Measurements from ENCODE around the gene TBC1D14.

The TBC1D14 gene

GRCh38 chr4:6943885-6944225, 34.2 kb downstream of the TBC1D14 start:
- TF ChIP-seq TAF1 (IDR thresholded peaks at IDR 0.05; ENCODE audit: low read depth, low read length) (no peak), POLR2A (IDR thresholded peaks at IDR 0.05; ENCODE audit: low read depth, low read length) (no peak), SPI1 (IDR thresholded peaks at IDR 0.05; ENCODE audit: low read depth, low read length) (no peak), PAX5 (IDR thresholded peaks at IDR 0.05; ENCODE audit: insufficient read depth, low read length, severe bottlenecking) (no peak)
- FAIRE-seq, result no peak
- DNase-seq (ENCODE audit: insufficient read length, low spot score), result no peak

- no peak for TF ChIP-seq PAX5 (IDR thresholded peaks at IDR 0.05; ENCODE audit: insufficient read depth, low read length, severe bottlenecking)
- no peak for TF ChIP-seq POU2F2 (IDR thresholded peaks at IDR 0.05; ENCODE audit: low read depth, low read length)
- TF ChIP-seq SPI1 (IDR thresholded peaks at IDR 0.05; ENCODE audit: low read depth, low read length), result no peak
- no peak for TF ChIP-seq POLR2A (IDR thresholded peaks at IDR 0.05; ENCODE audit: low read depth, low read length)
- no peak for TF ChIP-seq TAF1 (IDR thresholded peaks at IDR 0.05; ENCODE audit: low read depth, low read length)
- TF ChIP-seq POLR2AphosphoS5 (IDR thresholded peaks at IDR 0.05; ENCODE audit: low read depth, low read length), result no peak
- DNase-seq (ENCODE audit: insufficient read length, low spot score), result no peak
- no peak for FAIRE-seq
These were observed 34.9 kb downstream of the TBC1D14 start for GRCh38 chr4:6944301-6945051.

GRCh38 chr4:6945052-6945409, 35.4 kb downstream of the TBC1D14 start:
- FAIRE-seq (no peak), DNase-seq (ENCODE audit: insufficient read length, low spot score) (no peak)
- no peak for TF ChIP-seq POLR2AphosphoS5 (IDR thresholded peaks at IDR 0.05; ENCODE audit: low read depth, low read length)
- TF ChIP-seq POLR2A (IDR thresholded peaks at IDR 0.05; ENCODE audit: low read depth, low read length), result no peak
- TF ChIP-seq POU2F2 (IDR thresholded peaks at IDR 0.05; ENCODE audit: low read depth, low read length), result no peak
- no peak for TF ChIP-seq SPI1 (IDR thresholded peaks at IDR 0.05; ENCODE audit: low read depth, low read length)
- no peak for TF ChIP-seq PAX5 (IDR thresholded peaks at IDR 0.05; ENCODE audit: insufficient read depth, low read length, severe bottlenecking)
- no peak for TF ChIP-seq TAF1 (IDR thresholded peaks at IDR 0.05; ENCODE audit: low read depth, low read length)

DNA sequence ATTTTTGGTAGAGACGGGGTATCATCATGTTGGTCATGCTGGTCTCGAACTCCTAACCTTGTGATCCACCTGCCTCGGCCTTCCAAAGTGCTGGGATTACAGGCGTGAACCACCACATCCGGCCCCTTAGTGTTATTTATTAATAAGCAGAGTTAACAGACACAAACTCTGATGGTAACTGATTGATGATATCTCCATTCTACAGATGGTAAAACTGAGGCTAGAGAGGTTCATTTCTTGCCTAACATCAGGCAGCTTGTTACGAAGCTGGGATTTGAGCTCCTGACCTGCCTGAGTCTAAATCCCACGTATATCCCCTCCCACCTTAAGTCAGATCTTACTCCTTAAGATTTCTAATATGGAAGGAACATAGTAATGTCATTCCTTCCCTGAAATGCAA, 36.9 kb downstream of the TBC1D14 start:
- DNase-seq (ENCODE audit: insufficient read length, low spot score) (no peak), FAIRE-seq (no peak)
- no peak for TF ChIP-seq SPI1 (IDR thresholded peaks at IDR 0.05; ENCODE audit: low read depth, low read length)
- no peak for TF ChIP-seq TAF1 (IDR thresholded peaks at IDR 0.05; ENCODE audit: low read depth, low read length)
- TF ChIP-seq PAX5 (IDR thresholded peaks at IDR 0.05; ENCODE audit: insufficient read depth, low read length, severe bottlenecking), result no peak
- TF ChIP-seq POLR2AphosphoS5 (IDR thresholded peaks at IDR 0.05; ENCODE audit: low read depth, low read length), result no peak
- TF ChIP-seq POLR2A (IDR thresholded peaks at IDR 0.05; ENCODE audit: low read depth, low read length), result no peak

- FAIRE-seq (no peak), DNase-seq (ENCODE audit: insufficient read length, low spot score) (no peak)
- no peak for TF ChIP-seq PAX5 (IDR thresholded peaks at IDR 0.05; ENCODE audit: insufficient read depth, low read length, severe bottlenecking)
- TF ChIP-seq SPI1 (IDR thresholded peaks at IDR 0.05; ENCODE audit: low read depth, low read length), result no peak
- no peak for TF ChIP-seq POLR2A (IDR thresholded peaks at IDR 0.05; ENCODE audit: low read depth, low read length)
- no peak for TF ChIP-seq TAF1 (IDR thresholded peaks at IDR 0.05; ENCODE audit: low read depth, low read length)
- TF ChIP-seq POU2F2 (IDR thresholded peaks at IDR 0.05; ENCODE audit: low read depth, low read length), result no peak
- TF ChIP-seq POLR2AphosphoS5 (IDR thresholded peaks at IDR 0.05; ENCODE audit: low read depth, low read length), result no peak
These were observed 38.5 kb downstream of the TBC1D14 start for GRCh38 chr4:6948134-6948460.

- no peak for TF ChIP-seq POU2F2 (IDR thresholded peaks at IDR 0.05; ENCODE audit: low read depth, low read length)
- no peak for TF ChIP-seq PAX5 (IDR thresholded peaks at IDR 0.05; ENCODE audit: insufficient read depth, low read length, severe bottlenecking)
- no peak for TF ChIP-seq POLR2AphosphoS5 (IDR thresholded peaks at IDR 0.05; ENCODE audit: low read depth, low read length)
- TF ChIP-seq SPI1 (IDR thresholded peaks at IDR 0.05; ENCODE audit: low read depth, low read length), result no peak
- TF ChIP-seq POLR2A (IDR thresholded peaks at IDR 0.05; ENCODE audit: low read depth, low read length), result no peak
- no peak for TF ChIP-seq TAF1 (IDR thresholded peaks at IDR 0.05; ENCODE audit: low read depth, low read length)
- DNase-seq (ENCODE audit: insufficient read length, low spot score) (no peak), FAIRE-seq (no peak)
These were observed 42.3 kb downstream of the TBC1D14 start for GRCh38 chr4:6951880-6952381.

GRCh38 chr4:6953751-6954380, 44.2 kb downstream of the TBC1D14 start:
- TF ChIP-seq POLR2A (IDR thresholded peaks at IDR 0.05; ENCODE audit: low read depth, low read length) (no peak), POU2F2 (IDR thresholded peaks at IDR 0.05; ENCODE audit: low read depth, low read length) (no peak), POLR2AphosphoS5 (IDR thresholded peaks at IDR 0.05; ENCODE audit: low read depth, low read length) (no peak), TAF1 (IDR thresholded peaks at IDR 0.05; ENCODE audit: low read depth, low read length) (no peak), PAX5 (IDR thresholded peaks at IDR 0.05; ENCODE audit: insufficient read depth, low read length, severe bottlenecking) (no peak), SPI1 (IDR thresholded peaks at IDR 0.05; ENCODE audit: low read depth, low read length) (no peak)
- DNase-seq (ENCODE audit: insufficient read length, low spot score), result no peak
- FAIRE-seq, result no peak

- no peak for DNase-seq (ENCODE audit: insufficient read length, low spot score)
- no peak for FAIRE-seq
- no peak for TF ChIP-seq POU2F2 (IDR thresholded peaks at IDR 0.05; ENCODE audit: low read depth, low read length)
- TF ChIP-seq PAX5 (IDR thresholded peaks at IDR 0.05; ENCODE audit: insufficient read depth, low read length, severe bottlenecking), result no peak
- TF ChIP-seq POLR2A (IDR thresholded peaks at IDR 0.05; ENCODE audit: low read depth, low read length), result no peak
- no peak for TF ChIP-seq TAF1 (IDR thresholded peaks at IDR 0.05; ENCODE audit: low read depth, low read length)
- no peak for TF ChIP-seq SPI1 (IDR thresholded peaks at IDR 0.05; ENCODE audit: low read depth, low read length)
- no peak for TF ChIP-seq POLR2AphosphoS5 (IDR thresholded peaks at IDR 0.05; ENCODE audit: low read depth, low read length)
These were observed 45.8 kb downstream of the TBC1D14 start for GRCh38 chr4:6955261-6955911.

DNA sequence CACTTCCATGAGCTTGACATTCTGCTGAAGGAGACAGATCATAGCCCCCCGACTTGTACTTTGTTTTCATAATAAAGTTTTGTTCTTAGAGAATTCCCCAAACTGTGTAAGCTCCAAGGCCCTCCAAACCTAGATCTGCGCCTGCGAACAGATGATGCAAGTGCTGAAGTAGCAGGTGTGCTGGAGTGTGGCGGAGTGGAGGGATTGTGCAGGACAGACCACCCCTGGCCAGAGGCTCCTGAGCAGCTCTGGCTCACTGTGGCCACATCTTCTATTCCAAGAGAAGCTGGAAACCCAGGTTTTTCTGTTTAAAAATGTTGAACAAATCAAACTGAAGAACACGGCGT, 46.4 kb downstream of the TBC1D14 start:
- DNase-seq (ENCODE audit: insufficient read length, low spot score) (no peak), FAIRE-seq (no peak)
- TF ChIP-seq POLR2A (IDR thresholded peaks at IDR 0.05; ENCODE audit: low read depth, low read length) (no peak), TAF1 (IDR thresholded peaks at IDR 0.05; ENCODE audit: low read depth, low read length) (no peak), PAX5 (IDR thresholded peaks at IDR 0.05; ENCODE audit: insufficient read depth, low read length, severe bottlenecking) (no peak), SPI1 (IDR thresholded peaks at IDR 0.05; ENCODE audit: low read depth, low read length) (no peak), POLR2AphosphoS5 (IDR thresholded peaks at IDR 0.05; ENCODE audit: low read depth, low read length) (no peak), POU2F2 (IDR thresholded peaks at IDR 0.05; ENCODE audit: low read depth, low read length) (no peak)

Data from GM12891 (cell line).